Endometrial microvascular endothelial cells (primary cell): ENCODE measurements around the gene TNFRSF8. TPM values are rescaled to one million over a fixed set of nuclear protein-coding genes. Genes with fewer than 3 reads are reported as not detected.
"Not testable (repeated sequence)": the region's sequence is repeated elsewhere in the genome, so short reads cannot be mapped to it uniquely, and the experiment has no call there.

Experiments used
- in situ Hi-C: cut with HindIII; loops from 2 replicates; pipeline ENCODE4 v1.10.0; 2017; ENCODE audit warnings: low sequenced_read_pairs, low pct_unique_long_range_greater_than_20kb; ENCODE audit errors: inconsistent ontology term
- total RNA-seq: library from RNA; depleted of rRNA; stranded (reverse); fragments of >200 nt; gene quantifications from one replicate; pipeline ENCODE4 v1.2.3, GENCODE V29; 2015; ENCODE audit errors: inconsistent ontology term

Gene TNFRSF8
- total RNA-seq, 1 donor from 2014 or later, result not detected

GRCh38 chr1:12104417-12104816 is 41.3 kb downstream of the TNFRSF8 start:
- in situ Hi-C loops, result no loop called here

GRCh38 chr1:12106153-12106552 is 43.0 kb downstream of the TNFRSF8 start:
- in situ Hi-C loops, result no loop called here

GRCh38 chr1:12106861-12107260 is 43.8 kb downstream of the TNFRSF8 start:
- in situ Hi-C loops, result not testable (repeated sequence)

GRCh38 chr1:12107718-12108117 is 44.6 kb downstream of the TNFRSF8 start:
- in situ Hi-C loops, result no loop called here

- in situ Hi-C loops, result no loop called here
Measured at GRCh38 chr1:12109901-12110300, 46.8 kb downstream of the TNFRSF8 start.

GRCh38 chr1:12111741-12112140 is 48.6 kb downstream of the TNFRSF8 start:
- in situ Hi-C loops, result no loop called here

GRCh38 chr1:12112711-12113161 is 49.6 kb downstream of the TNFRSF8 start:
- in situ Hi-C loops, result no loop called here

- in situ Hi-C loops, result no loop called here
Measured at GRCh38 chr1:12113433-12114339, 50.6 kb downstream of the TNFRSF8 start.

GRCh38 chr1:12114340-12114683 is 51.2 kb downstream of the TNFRSF8 start:
- in situ Hi-C loops, result no loop called here

GRCh38 chr1:12114916-12115315 is 51.8 kb downstream of the TNFRSF8 start:
- in situ Hi-C loops, result no loop called here

GRCh38 chr1:12121212-12122003 is 58.3 kb downstream of the TNFRSF8 start:
- in situ Hi-C loops, result no loop called here

GRCh38 chr1:12123172-12123571 is 60.1 kb downstream of the TNFRSF8 start:
- in situ Hi-C loops, result no loop called here

- in situ Hi-C loops, result no loop called here
Measured at GRCh38 chr1:12124693-12125421, 61.8 kb downstream of the TNFRSF8 start.

GRCh38 chr1:12125422-12126355 is 62.6 kb downstream of the TNFRSF8 start:
- in situ Hi-C loops, result no loop called here

- in situ Hi-C loops, result no loop called here
Measured at GRCh38 chr1:12126781-12127180, 63.7 kb downstream of the TNFRSF8 start.

- in situ Hi-C loops, result no loop called here
Measured at GRCh38 chr1:12127206-12127810, 64.2 kb downstream of the TNFRSF8 start.

- in situ Hi-C loops, result no loop called here
Measured at GRCh38 chr1:12128120-12128519, 65.0 kb downstream of the TNFRSF8 start.

GRCh38 chr1:12129624-12130023 is 66.5 kb downstream of the TNFRSF8 start:
- in situ Hi-C loops, result no loop called here
